HepG2 (cell line): ENCODE results near the gene WBP1. TPM values are rescaled to one million over a fixed set of nuclear protein-coding genes. Genes with fewer than 3 reads are reported as not detected.

Experiments
- DMTF1 ChIP-seq: sonication (generic); formaldehyde crosslinking; IDR thresholded peaks from 2 replicates; pipeline ENCODE4 v1.4.0; 2020; ENCODE audit warnings: mild to moderate bottlenecking, missing genetic modification reagents
- FOXM1 ChIP-seq: sonication (generic); formaldehyde crosslinking; IDR thresholded peaks from 2 replicates; pipeline ENCODE4 v1.5.0; 2020; ENCODE audit warnings: missing genetic modification reagents
- GABPA ChIP-seq, 2 experiments: IDR thresholded peaks; 2 replicates each; pipeline ENCODE4 v1.6.1; 2011 to 2016; ENCODE audit warnings: low read depth in 2 of 2, low read length in 1 of 2, missing biosample characterization in 1 of 2, missing genetic modification characterization in 1 of 2
- GLMP ChIP-seq: sonication (generic); formaldehyde crosslinking; IDR thresholded peaks from 2 replicates; pipeline ENCODE4 v1.9.0; 2021; ENCODE audit warnings: missing genetic modification reagents, mild to moderate bottlenecking, borderline replicate concordance
- HMG20B ChIP-seq: conservative IDR thresholded peaks from 2 replicates; pipeline ENCODE4 v1.6.1; 2016; ENCODE audit warnings: missing genetic modification reagents, missing compliant biosample characterization
- KLF12 ChIP-seq: sonication (generic); formaldehyde crosslinking; IDR thresholded peaks from 2 replicates; pipeline ENCODE4 v1.4.0; 2020; ENCODE audit warnings: missing genetic modification reagents, borderline replicate concordance
- KLF16 ChIP-seq, 2 experiments: sonication (generic) in 1 of 2; formaldehyde crosslinking in 1 of 2; IDR thresholded peaks; 2 replicates each; pipeline versions ENCODE4 v1.6.1 to v1.8.0; 2016 to 2023; ENCODE audit warnings: missing genetic modification reagents in 2 of 2, missing compliant biosample characterization in 1 of 2
- NCOR1 ChIP-seq: fragments of 200-600 bp; sonication (generic); IDR thresholded peaks from 2 replicates; pipeline ENCODE4 v1.7.0; 2017; ENCODE audit warnings: antibody characterized with exemption, low read length, borderline replicate concordance
- NR3C1 ChIP-seq: sonication (generic); formaldehyde crosslinking; IDR thresholded peaks from 2 replicates; pipeline ENCODE4 v1.4.0; 2020; ENCODE audit warnings: missing genetic modification reagents
- REL ChIP-seq: sonication (generic); formaldehyde crosslinking; conservative IDR thresholded peaks from 2 replicates; pipeline ENCODE4 v1.8.0; 2022; ENCODE audit warnings: mild to moderate bottlenecking, missing genetic modification reagents, moderate library complexity
- SRSF4 ChIP-seq: fragments of 200-400 bp; formaldehyde crosslinking; IDR thresholded peaks from one replicate; pipeline ENCODE4 v1.6.1; 2018; ENCODE audit warnings: mild to moderate bottlenecking, low read depth, low read length, moderate library complexity; ENCODE audit not compliant: poor library complexity, severe bottlenecking
- SRSF9 ChIP-seq: fragments of 200-400 bp; formaldehyde crosslinking; IDR thresholded peaks from 2 replicates; pipeline ENCODE4 v1.6.1; 2018; ENCODE audit warnings: borderline replicate concordance, mild to moderate bottlenecking, low read depth, low read length; ENCODE audit not compliant: insufficient read depth, poor library complexity, severe bottlenecking
- TBP ChIP-seq: sonication (generic); formaldehyde crosslinking; IDR thresholded peaks from 2 replicates; pipeline ENCODE4 v1.5.0; 2020; ENCODE audit warnings: missing genetic modification reagents
- ZHX1 ChIP-seq: sonication (generic); formaldehyde crosslinking; IDR thresholded peaks from 2 replicates; pipeline ENCODE4 v1.8.1; 2022; ENCODE audit warnings: low read depth, mild to moderate bottlenecking, missing genetic modification reagents
- ZNF224 ChIP-seq: sonication (generic); formaldehyde crosslinking; IDR thresholded peaks from 2 replicates; pipeline ENCODE4 v1.5.0; 2020; ENCODE audit warnings: mild to moderate bottlenecking, missing genetic modification reagents
- ZNF274 ChIP-seq: sonication (generic); formaldehyde crosslinking; IDR thresholded peaks from 2 replicates; pipeline ENCODE4 v1.5.1; 2020; ENCODE audit warnings: mild to moderate bottlenecking, missing genetic modification reagents
- ZNF329 ChIP-seq: sonication (generic); formaldehyde crosslinking; IDR thresholded peaks from 2 replicates; pipeline ENCODE4 v1.9.0; 2021; ENCODE audit warnings: low read depth, mild to moderate bottlenecking, missing genetic modification reagents
- ZNF460 ChIP-seq: sonication (generic); formaldehyde crosslinking; IDR thresholded peaks from 2 replicates; pipeline ENCODE4 v1.5.1; 2020; ENCODE audit warnings: missing genetic modification reagents, mild to moderate bottlenecking, borderline replicate concordance
- ZNF792 ChIP-seq: IDR thresholded peaks from 2 replicates; pipeline ENCODE4 v1.6.1; 2016
- ZNF891 ChIP-seq: sonication (generic); formaldehyde crosslinking; IDR thresholded peaks from 2 replicates; pipeline ENCODE4 v1.5.0; 2020; ENCODE audit warnings: mild to moderate bottlenecking, missing genetic modification reagents
- ZXDC ChIP-seq: sonication (generic); formaldehyde crosslinking; IDR thresholded peaks from 2 replicates; pipeline ENCODE4 v1.5.0; 2020; ENCODE audit warnings: mild to moderate bottlenecking, missing genetic modification reagents
- polyA plus RNA-seq, 8 experiments: library from polyadenylated mRNA; depleted of rRNA in 3 of 8; stranded (reverse) in 7 of 8; unstranded in 1 of 8; fragments of >200 nt; fragmentation: Illumina TruSeq in 4 of 8; extraction: Trizol in 4 of 8; gene quantifications; 2 replicates each; pipeline versions ENCODE4 v1.2.1 to v1.2.3, GENCODE V29; 2011 to 2016; ENCODE audit warnings: low read depth in 4 of 8, missing spikeins in 1 of 8, mixed read lengths in 1 of 8; ENCODE audit not compliant: insufficient read depth in 1 of 8
- total RNA-seq, 5 experiments: library from RNA; depleted of rRNA; stranded (reverse); fragments of >200 nt; fragmentation: Illumina TruSeq; extraction: Trizol; gene quantifications; 2 replicates each; pipeline ENCODE4 v1.2.3, GENCODE V29; 2016; ENCODE audit warnings: low read depth in 1 of 5

WBP1 gene
- total and polyA plus RNA-seq, 2 of the 13 experiments (the other 11 are each of a cell fraction or from before 2014, with no cell fraction given) = 38.8 to 85.7 TPM

- no peak for TF ChIP-seq ZNF224 (CRISPR knock-in tag)
- TF ChIP-seq DMTF1 = no peak
- TF ChIP-seq FOXM1 (CRISPR knock-in tag) = no peak
- TF ChIP-seq GABPA (IDR thresholded peaks at IDR 0.05; ENCODE audit: low read depth, low read length) = no peak
- no peak for TF ChIP-seq GABPA (CRISPR knock-in tag; IDR thresholded peaks at IDR 0.05; ENCODE audit: low read depth)
- no peak for TF ChIP-seq SRSF4
- no peak for TF ChIP-seq SRSF9
- TF ChIP-seq ZHX1 = no peak
- TF ChIP-seq ZNF274 = 0 out of 2 replicates have a peak, but pooled peaks have one; percentile 57
- TF ChIP-seq ZNF792 (CRISPR knock-in tag) = 0 out of 2 replicates have a peak, but pooled peaks have one; percentile 23
- no peak for TF ChIP-seq ZNF329 (CRISPR knock-in tag)
- no peak for TF ChIP-seq TBP
- TF ChIP-seq NCOR1 = no peak
- TF ChIP-seq REL (CRISPR knock-in tag) = no peak
- no peak for TF ChIP-seq NR3C1 (CRISPR knock-in tag)
- no peak for TF ChIP-seq ZNF460 (CRISPR knock-in tag)
- no peak for TF ChIP-seq KLF12 (CRISPR knock-in tag)
- TF ChIP-seq GLMP (CRISPR knock-in tag) = no peak
- TF ChIP-seq ZXDC (CRISPR knock-in tag) = no peak
- TF ChIP-seq ZNF891 (CRISPR knock-in tag) = no peak
- TF ChIP-seq KLF16 (CRISPR knock-in tag; IDR thresholded peaks at IDR 0.05) = no peak
- no peak for TF ChIP-seq HMG20B
Observed at GRCh38 chr2:74413001-74413698, 45.1 kb upstream of the WBP1 start (continued).
